H1 (cell line): ENCODE results near the gene LRRC28. TPM values are rescaled to one million over a fixed set of nuclear protein-coding genes. Genes with fewer than 3 reads are reported as not detected.

Experiments
- CTCF ChIA-PET: fragments of 300-600 bp; sonication (Branson Sonifier 250); formaldehyde crosslinking; loops from one replicate; lab custom pipeline; 2021; ENCODE audit not compliant: partially characterized antibody; lab: Charles Lee
- POLR2A ChIA-PET: fragments of 300-600 bp; sonication (Branson Sonifier 250); formaldehyde crosslinking; loops from one replicate; lab custom pipeline; 2021; ENCODE audit warnings: inconsistent platforms; ENCODE audit not compliant: partially characterized antibody; lab: Charles Lee
- DNase-seq, 2 experiments: peaks; one replicate each; pipeline versions ENCODE4 v3.0.0 to v3.0.0-alpha.2; 2010 to 2022; ENCODE audit warnings: low spot score in 2 of 2, low read depth in 1 of 2, mixed read lengths in 1 of 2
- FAIRE-seq: peaks from 2 replicates; lab custom pipeline; 2011; peaks lifted over from hg19 to GRCh38; lab: Jason Lieb, UNC
- H2AFZ ChIP-seq: 2 replicates; pipeline ENCODE4 v1.8.1; 2012; ENCODE audit warnings: low read length, inconsistent platforms
- H2AK5ac ChIP-seq: 2 replicates; pipeline ENCODE4 v1.6.1; 2013; ENCODE audit warnings: low read depth, low read length
- H2BK120ac ChIP-seq: replicated peaks from 2 replicates; pipeline ENCODE3; 2013; ENCODE audit warnings: low read depth, low read length, inconsistent platforms
- H2BK12ac ChIP-seq: 2 replicates; pipeline ENCODE4 v1.6.1; 2013; ENCODE audit warnings: low read depth, low read length
- H2BK15ac ChIP-seq: 2 replicates; pipeline ENCODE4 v1.6.1; 2013; ENCODE audit warnings: low read length
- H2BK20ac ChIP-seq: 2 replicates; pipeline ENCODE4 v1.6.1; 2013; ENCODE audit warnings: low read length
- H2BK5ac ChIP-seq: 2 replicates; pipeline ENCODE4 v1.6.1; 2013; ENCODE audit warnings: low read depth, low read length
- H3K14ac ChIP-seq: 2 replicates; pipeline ENCODE4 v1.6.1; 2013; ENCODE audit warnings: inconsistent platforms; ENCODE audit not compliant: insufficient read length
- H3K18ac ChIP-seq: 2 replicates; pipeline ENCODE4 v1.6.1; 2013; ENCODE audit warnings: low read length; ENCODE audit errors: extremely low read depth
- H3K23ac ChIP-seq: 2 replicates; pipeline ENCODE4 v1.6.1; 2013; ENCODE audit warnings: inconsistent platforms; ENCODE audit not compliant: insufficient read length
- H3K23me2 ChIP-seq: 2 replicates; pipeline ENCODE4 v1.6.1; 2013; ENCODE audit warnings: low read depth, low read length
- H3K27ac ChIP-seq: 2 replicates; pipeline ENCODE4 v1.6.1; 2011; ENCODE audit warnings: low read depth, low read length, inconsistent platforms
- H3K27me3 ChIP-seq, 4 experiments: replicated peaks in 1 of 4; 1 replicate in 1 of 4; 2 replicates in 3 of 4; pipeline versions ENCODE4 v1.6.1 to v1.8.1; 2011 to 2013; ENCODE audit warnings: low read length in 3 of 4, mild to moderate bottlenecking in 3 of 4, inconsistent platforms in 2 of 4, mixed read lengths in 2 of 4, moderate library complexity in 1 of 4; ENCODE audit not compliant: control insufficient read depth in 3 of 4, insufficient read depth in 3 of 4; ENCODE audit errors: extremely low read depth in 1 of 4
- H3K36me3 ChIP-seq, 4 experiments: 2 replicates each; pipeline versions ENCODE4 v1.6.1 to v1.8.1; 2011 to 2013; ENCODE audit warnings: mild to moderate bottlenecking in 4 of 4, low read length in 3 of 4, moderate library complexity in 2 of 4, control low read depth in 1 of 4, inconsistent platforms in 1 of 4; ENCODE audit not compliant: insufficient read depth in 4 of 4, control insufficient read depth in 2 of 4
- H3K4ac ChIP-seq: replicated peaks from 2 replicates; pipeline ENCODE3; 2013; ENCODE audit warnings: low read length, low read depth, mixed read lengths, inconsistent platforms; ENCODE audit not compliant: insufficient read length
- H3K4me1 ChIP-seq, 4 experiments: replicated peaks in 1 of 4; 1 replicate in 1 of 4; 2 replicates in 3 of 4; pipeline versions ENCODE4 v1.6.1 to v1.8.1; 2011 to 2013; ENCODE audit warnings: low read length in 3 of 4, inconsistent platforms in 2 of 4, mixed read lengths in 1 of 4; ENCODE audit not compliant: insufficient read depth in 4 of 4, control insufficient read depth in 3 of 4
- H3K4me2 ChIP-seq, 2 experiments: 2 replicates each; pipeline versions ENCODE4 v1.6.1 to v1.8.1; 2011 to 2013; ENCODE audit warnings: low read depth in 2 of 2, low read length in 2 of 2, control low read depth in 1 of 2, inconsistent platforms in 1 of 2, mild to moderate bottlenecking in 1 of 2; ENCODE audit not compliant: insufficient read depth in 1 of 2
- H3K4me3 ChIP-seq, 4 experiments: fragments of 200-600, 300-600 bp in 1 of 4; sonication (generic), shearing (Covaris generic), sonication (Bioruptor Twin) in 1 of 4; 2 replicates each; pipeline versions ENCODE4 v1.5.1 to v1.8.1; 2011 to 2016; ENCODE audit warnings: low read length in 4 of 4, low read depth in 3 of 4, control low read depth in 2 of 4, inconsistent platforms in 2 of 4, mild to moderate bottlenecking in 2 of 4, mixed read lengths in 1 of 4, moderate library complexity in 1 of 4; ENCODE audit not compliant: insufficient read depth in 2 of 4; ENCODE audit errors: extremely low read depth in 1 of 4
- H3K56ac ChIP-seq: replicated peaks from 2 replicates; pipeline ENCODE3; 2013; ENCODE audit warnings: low read depth, mild to moderate bottlenecking, mixed read lengths, low read length, inconsistent platforms; ENCODE audit not compliant: insufficient read length
- H3K79me1 ChIP-seq: 2 replicates; pipeline ENCODE4 v1.6.1; 2013; ENCODE audit warnings: low read depth, low read length, control low read depth
- H3K79me2 ChIP-seq, 2 experiments: 2 replicates each; pipeline versions ENCODE4 v1.6.1 to v1.8.1; 2012 to 2013; ENCODE audit warnings: low read length in 2 of 2, mild to moderate bottlenecking in 2 of 2, inconsistent platforms in 1 of 2; ENCODE audit not compliant: insufficient read depth in 2 of 2, control insufficient read depth in 1 of 2
- H3K9ac ChIP-seq, 4 experiments: replicated peaks in 1 of 4; 1 replicate in 1 of 4; 2 replicates in 3 of 4; pipeline versions ENCODE4 v1.6.1 to v1.8.1; 2011 to 2013; ENCODE audit warnings: low read depth in 3 of 4, low read length in 3 of 4, control low read depth in 2 of 4, mild to moderate bottlenecking in 2 of 4, moderate library complexity in 2 of 4, inconsistent platforms in 1 of 4; ENCODE audit errors: extremely low read depth in 1 of 4
- H3K9me3 ChIP-seq, 2 experiments: 2 replicates each; pipeline versions ENCODE4 v1.6.1 to v1.8.1; 2012 to 2013; ENCODE audit warnings: mild to moderate bottlenecking in 2 of 2, moderate library complexity in 2 of 2, control low read depth in 1 of 2, inconsistent platforms in 1 of 2, low read depth in 1 of 2, low read length in 1 of 2, mixed read lengths in 1 of 2; ENCODE audit not compliant: insufficient read depth in 2 of 2
- H4K20me1 ChIP-seq, 2 experiments: replicated peaks in 1 of 2; 2 replicates each; pipeline versions ENCODE3 to v1.8.1; 2011 to 2013; ENCODE audit warnings: inconsistent platforms in 2 of 2, low read length in 2 of 2, mild to moderate bottlenecking in 1 of 2; ENCODE audit not compliant: insufficient read depth in 2 of 2, control insufficient read depth in 1 of 2
- H4K5ac ChIP-seq: 2 replicates; pipeline ENCODE4 v1.6.1; 2013; ENCODE audit warnings: low read length, low read depth, mixed read lengths, inconsistent platforms; ENCODE audit not compliant: insufficient read length
- H4K8ac ChIP-seq: 2 replicates; pipeline ENCODE4 v1.8.0; 2013; ENCODE audit warnings: mild to moderate bottlenecking, moderate library complexity, low read length, inconsistent platforms; ENCODE audit not compliant: insufficient read depth; ENCODE audit errors: extremely low read depth
- H4K91ac ChIP-seq: replicated peaks from 2 replicates; pipeline ENCODE3; 2013; ENCODE audit warnings: low read length, mixed read lengths, inconsistent platforms; ENCODE audit not compliant: insufficient read length
- BACH1 ChIP-seq: IDR thresholded peaks from 2 replicates; pipeline ENCODE4 v1.6.1; 2012; ENCODE audit warnings: low read length, improper control_type of control experiment
- HDAC2 ChIP-seq, 2 experiments: fragments of 300-600 bp in 1 of 2; sonication (generic) in 1 of 2; IDR thresholded peaks; 2 replicates each; pipeline ENCODE4 v1.6.1; 2011 to 2012; ENCODE audit warnings: low read depth in 2 of 2, low read length in 2 of 2, mild to moderate bottlenecking in 2 of 2, moderate library complexity in 2 of 2, borderline replicate concordance in 1 of 2, inconsistent platforms in 1 of 2
- JUN ChIP-seq: IDR thresholded peaks from 2 replicates; pipeline ENCODE4 v1.6.1; 2011; ENCODE audit warnings: low read depth, mild to moderate bottlenecking, improper control_type of control experiment, low read length
- KDM5A ChIP-seq: fragments of 200-600 bp; IDR thresholded peaks from 2 replicates; pipeline ENCODE4 v1.7.1; 2012; ENCODE audit warnings: mild to moderate bottlenecking, low read length, inconsistent platforms, mixed read lengths
- RFX5 ChIP-seq: IDR thresholded peaks from 2 replicates; pipeline ENCODE4 v1.6.1; 2011; ENCODE audit warnings: low read depth, low read length, improper control_type of control experiment, borderline replicate concordance
- RNF2 ChIP-seq: fragments of 200-900, 300-1000 bp; sonication (generic); IDR thresholded peaks from 2 replicates; pipeline ENCODE4 v1.7.1; 2016; ENCODE audit warnings: borderline replicate concordance, low read depth, mild to moderate bottlenecking, antibody characterized with exemption, low read length; ENCODE audit not compliant: poor library complexity, severe bottlenecking; ENCODE audit errors: missing control alignments
- RXRA ChIP-seq: IDR thresholded peaks from 2 replicates; pipeline ENCODE4 v1.6.1; 2011; ENCODE audit warnings: low read depth, mild to moderate bottlenecking, low read length, moderate library complexity; ENCODE audit not compliant: insufficient read depth
- TAF7 ChIP-seq: optimal IDR thresholded peaks from 2 replicates; pipeline ENCODE3; 2011; ENCODE audit warnings: low read depth, mild to moderate bottlenecking, inconsistent platforms, low read length, moderate library complexity, borderline replicate concordance
- YY1 ChIP-seq: IDR thresholded peaks from 2 replicates; pipeline ENCODE4 v1.6.1; 2011; ENCODE audit warnings: low read depth, mild to moderate bottlenecking, low read length
- ZNF274 ChIP-seq: IDR thresholded peaks from 2 replicates; pipeline ENCODE4 v1.7.0; 2012; ENCODE audit warnings: low read length, borderline replicate concordance; ENCODE audit errors: extremely low read depth
- WGBS, 2 experiments: shearing (Covaris generic) in 1 of 2; methylation state at CpG; one replicate each; pipeline versions ENCODE4 v1.1.6 to v1.1.7; 2013 to 2015; ENCODE audit warnings: low lambda C conversion rate in 2 of 2, mixed read lengths in 2 of 2, inconsistent platforms in 1 of 2, low coverage in 1 of 2, missing lambda C conversion rate in 1 of 2; ENCODE audit not compliant: insufficient replicate concordance in 2 of 2, insufficient coverage in 1 of 2, insufficient read length in 1 of 2; ENCODE audit errors: extremely low coverage in 1 of 2, missing lambda C conversion rate in 1 of 2; 5-methylcytosine and 5-hydroxymethylcytosine counted together
- polyA plus RNA-seq, 7 experiments: library from polyadenylated mRNA; depleted of rRNA in 3 of 7; stranded (reverse) in 5 of 7; unstranded in 2 of 7; fragments of >200 nt in 5 of 7; fragments of 200-250 nt in 2 of 7; gene quantifications; 1 replicate in 5 of 7; 2 replicates in 1 of 7; 4 replicates in 1 of 7; pipeline versions ENCODE4 v1.2.1 to v1.2.3, GENCODE V29; 2011 to 2013; ENCODE audit warnings: missing spikeins in 2 of 7, mixed read lengths in 2 of 7
- total RNA-seq: library from RNA; stranded (reverse); fragmentation: NEBNext Ultra II Directional; extraction: Animal tissue kit (Norgen Biotek cat#: 25700); gene quantifications from 2 replicates; pipeline ENCODE4 v1.2.1, GENCODE V29; 2021
- TF ChIP-seq, protein P1 (sequence below): IDR thresholded peaks from 2 replicates; pipeline ENCODE4 v1.6.1; 2012; ENCODE audit warnings: inconsistent platforms
- TF ChIP-seq, protein P2 (sequence below): IDR thresholded peaks from 2 replicates; pipeline ENCODE4 v1.6.1; 2011; ENCODE audit warnings: low read length, improper control_type of control experiment

LRRC28 gene
- total and polyA plus RNA-seq, 2 of the 8 experiments (the other 6 are each of a cell fraction or from before 2014, with no cell fraction given) = 20.2 to 23.3 TPM

GRCh38 chr15:99340347-99340746, 89.1 kb downstream of the LRRC28 start:
- Histone ChIP-seq H3K4me1 (no peaks in the 10 kb centered on the region), H2BK120ac (no peak overlapping the region), H3K27ac (no peak overlapping the region), H3K36me3 (no peaks in the 10 kb centered on the region), H3K79me2 (no peaks in the 10 kb centered on the region), H3K4me2 (no peak overlapping the region), H3K4ac (no peak overlapping the region), H4K5ac (no peak overlapping the region), H3K18ac (no peak overlapping the region), H4K8ac (no peak overlapping the region), H3K23me2 (no peaks in the 10 kb centered on the region), H4K20me1 (no peaks in the 10 kb centered on the region), H2AFZ (no peak overlapping the region), H3K14ac (no peak overlapping the region), H3K9me3 (no peaks in the 10 kb centered on the region), H2AK5ac (no peak overlapping the region), H3K56ac (no peak overlapping the region), H3K23ac (no peak overlapping the region), H2BK20ac (no peak overlapping the region), H2BK12ac (no peak overlapping the region), H4K91ac (no peak overlapping the region), H3K27me3 (no peaks in the 10 kb centered on the region), H3K9ac (no peak overlapping the region), H3K79me1 (no peaks in the 10 kb centered on the region), H3K4me3 (no peak overlapping the region), H2BK15ac (no peak overlapping the region), H2BK5ac (no peak overlapping the region)
- CTCF ChIA-PET = interaction anchor here (1.4 to 2.0 kb wide), 2 partner anchors 364 to 416 kb away, joined by 3 to 7 read pairs; no protein-coding TSS in a partner anchor
- no peak for DNase-seq
- FAIRE-seq = no peak
- POLR2A ChIA-PET = no interaction called here
- 87% methylated on average over 3 of the region's 3 CpGs; no CpG with 5 or more reads in 1 of the 2 experiments for WGBS, 2 experiments
- no peak for TF ChIP-seq TAF7
- TF ChIP-seq, protein P1, sequence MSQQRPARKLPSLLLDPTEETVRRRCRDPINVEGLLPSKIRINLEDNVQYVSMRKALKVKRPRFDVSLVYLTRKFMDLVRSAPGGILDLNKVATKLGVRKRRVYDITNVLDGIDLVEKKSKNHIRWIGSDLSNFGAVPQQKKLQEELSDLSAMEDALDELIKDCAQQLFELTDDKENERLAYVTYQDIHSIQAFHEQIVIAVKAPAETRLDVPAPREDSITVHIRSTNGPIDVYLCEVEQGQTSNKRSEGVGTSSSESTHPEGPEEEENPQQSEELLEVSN = no peak
- no peak for TF ChIP-seq RNF2
- no peak for TF ChIP-seq RXRA
- TF ChIP-seq HDAC2 (IDR thresholded peaks at IDR 0.05; ENCODE audit: borderline replicate concordance in 1 of 2, low read depth in 2 of 2, low read length in 2 of 2) = no peak
- TF ChIP-seq RFX5 = no peak
- TF ChIP-seq KDM5A = no peak
- TF ChIP-seq, protein P2, sequence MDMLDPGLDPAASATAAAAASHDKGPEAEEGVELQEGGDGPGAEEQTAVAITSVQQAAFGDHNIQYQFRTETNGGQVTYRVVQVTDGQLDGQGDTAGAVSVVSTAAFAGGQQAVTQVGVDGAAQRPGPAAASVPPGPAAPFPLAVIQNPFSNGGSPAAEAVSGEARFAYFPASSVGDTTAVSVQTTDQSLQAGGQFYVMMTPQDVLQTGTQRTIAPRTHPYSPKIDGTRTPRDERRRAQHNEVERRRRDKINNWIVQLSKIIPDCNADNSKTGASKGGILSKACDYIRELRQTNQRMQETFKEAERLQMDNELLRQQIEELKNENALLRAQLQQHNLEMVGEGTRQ = no peak
- TF ChIP-seq BACH1 = no peak
- no peak for TF ChIP-seq ZNF274
- no peak for TF ChIP-seq YY1
- no peak for TF ChIP-seq JUN
